IMR-90 (cell line): Measurements from ENCODE around the gene D2HGDH.

ENCODE experiments used
- CEBPB ChIP-seq: IDR thresholded peaks from 2 replicates; pipeline ENCODE4 v1.6.1; 2012; ENCODE audit warnings: low read depth, low read length, improper control_type of control experiment
- CHD1 ChIP-seq: IDR thresholded peaks from 2 replicates; pipeline ENCODE4 v1.6.1; 2012; ENCODE audit warnings: low read depth, low read length, improper control_type of control experiment
- CTCF ChIP-seq: conservative IDR thresholded peaks from 2 replicates; pipeline ENCODE4 v1.5.1; 2012; ENCODE audit warnings: mild to moderate bottlenecking, low read depth, low read length, improper control_type of control experiment
- ELK1 ChIP-seq: fragments of 150-350 bp; IDR thresholded peaks from 2 replicates; pipeline ENCODE4 v1.6.1; 2016; ENCODE audit warnings: low read depth, mild to moderate bottlenecking, low read length, moderate library complexity, borderline replicate concordance
- FOS ChIP-seq: fragments of 150-350 bp; IDR thresholded peaks from 2 replicates; pipeline ENCODE4 v1.6.1; 2016; ENCODE audit warnings: low read depth, low read length
- MXI1 ChIP-seq: IDR thresholded peaks from 2 replicates; pipeline ENCODE4 v1.6.1; 2012; ENCODE audit warnings: low read depth, mild to moderate bottlenecking, low read length, moderate library complexity, borderline replicate concordance
- POLR2A ChIP-seq: IDR thresholded peaks from 2 replicates; pipeline ENCODE4 v1.6.1; 2012; ENCODE audit warnings: mild to moderate bottlenecking, low read depth, low read length
- RAD21 ChIP-seq: IDR thresholded peaks from 2 replicates; pipeline ENCODE4 v1.6.1; 2012; ENCODE audit warnings: low read length, improper control_type of control experiment
- RCOR1 ChIP-seq: IDR thresholded peaks from 2 replicates; pipeline ENCODE4 v1.6.1; 2012; ENCODE audit warnings: mild to moderate bottlenecking, low read length, improper control_type of control experiment; ENCODE audit not compliant: insufficient replicate concordance
- RFX5 ChIP-seq: IDR thresholded peaks from 2 replicates; pipeline ENCODE4 v1.8.0; 2012; ENCODE audit warnings: low read depth, mild to moderate bottlenecking, low read length, moderate library complexity
- SMC3 ChIP-seq: fragments of 150-350 bp; IDR thresholded peaks from 2 replicates; pipeline ENCODE4 v1.6.1; 2016; ENCODE audit warnings: low read depth, mild to moderate bottlenecking, antibody characterized with exemption, low read length, moderate library complexity
- USF2 ChIP-seq: fragments of 150-350 bp; IDR thresholded peaks from 2 replicates; pipeline ENCODE4 v1.6.1; 2017; ENCODE audit warnings: mild to moderate bottlenecking, antibody characterized with exemption, low read length, low read depth

GRCh38 chr2:241702155-241703031, 32.0 kb upstream of the D2HGDH start:
- TF ChIP-seq CTCF (no peak; the same call in 1 of the 2 replicates), POLR2A (no peak), RCOR1 (no peak), CEBPB (no peak), RFX5 (no peak), ELK1 (no peak), FOS (no peak), USF2 (no peak), SMC3 (no peak), CHD1 (no peak), RAD21 (no peak), MXI1 (no peak)
